Transverse colon (tissue), 4 donors: ENCODE data around the gene NCAPD2.

Experiments
- EP300 ChIP-seq: sonication (generic); formaldehyde crosslinking; IDR thresholded peaks from one replicate; pipeline ENCODE4 v1.6.1; 2017; ENCODE audit warnings: antibody characterized with exemption, low read depth
- POLR2A ChIP-seq: fragments of 450-650 bp; IDR thresholded peaks from one replicate; pipeline ENCODE4 v1.6.1; 2016; ENCODE audit warnings: antibody characterized with exemption, mild to moderate bottlenecking, moderate library complexity
- POLR2AphosphoS5 ChIP-seq, 3 donors: sonication (generic); formaldehyde crosslinking; IDR thresholded peaks; one replicate each; pipeline ENCODE4 v1.6.1; 2016; ENCODE audit warnings: antibody characterized with exemption in 3 of 3
- TF ChIP-seq, protein P1 (sequence below), 5 experiments: fragments of 200-600 bp in 3 of 5; fragments of 450-650 bp in 2 of 5; sonication (generic) in 3 of 5; IDR thresholded peaks; 1 replicate in 2 of 5; 2 replicates in 3 of 5; pipeline ENCODE4 v1.5.1; 2016 to 2017; ENCODE audit warnings: antibody characterized with exemption in 5 of 5, inconsistent platforms in 3 of 5, mild to moderate bottlenecking in 2 of 5, moderate library complexity in 1 of 5

DNA sequence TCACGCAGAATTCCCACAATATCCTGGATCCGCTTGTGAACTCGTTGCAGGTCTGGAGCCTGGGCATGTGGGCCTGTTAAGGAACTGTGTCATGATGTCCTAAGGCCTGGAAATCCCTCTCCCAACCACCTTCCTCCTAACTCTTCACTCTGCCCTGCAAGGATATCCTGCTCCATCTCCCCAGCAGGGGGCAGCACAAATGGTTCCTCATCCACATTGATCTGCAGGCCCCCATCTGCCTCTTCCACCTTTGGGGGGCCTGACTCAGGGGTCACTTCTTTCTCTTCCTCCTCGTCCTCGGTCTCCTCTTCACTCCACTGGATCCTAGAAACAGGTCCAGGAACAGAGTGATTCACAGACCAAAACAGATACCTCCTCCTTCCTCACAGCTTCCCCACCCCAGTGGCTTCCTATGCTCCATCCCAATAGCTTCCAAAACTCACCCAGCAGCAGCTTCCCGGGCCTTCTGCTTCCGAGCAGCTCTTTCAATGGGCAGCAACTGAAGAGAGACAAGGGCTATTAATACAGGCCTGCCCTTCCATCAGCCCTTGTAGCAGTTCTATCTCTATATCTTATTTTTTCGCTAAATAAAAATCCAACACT lies 69.6 kb downstream of the NCAPD2 start:
- TF ChIP-seq, protein P1, sequence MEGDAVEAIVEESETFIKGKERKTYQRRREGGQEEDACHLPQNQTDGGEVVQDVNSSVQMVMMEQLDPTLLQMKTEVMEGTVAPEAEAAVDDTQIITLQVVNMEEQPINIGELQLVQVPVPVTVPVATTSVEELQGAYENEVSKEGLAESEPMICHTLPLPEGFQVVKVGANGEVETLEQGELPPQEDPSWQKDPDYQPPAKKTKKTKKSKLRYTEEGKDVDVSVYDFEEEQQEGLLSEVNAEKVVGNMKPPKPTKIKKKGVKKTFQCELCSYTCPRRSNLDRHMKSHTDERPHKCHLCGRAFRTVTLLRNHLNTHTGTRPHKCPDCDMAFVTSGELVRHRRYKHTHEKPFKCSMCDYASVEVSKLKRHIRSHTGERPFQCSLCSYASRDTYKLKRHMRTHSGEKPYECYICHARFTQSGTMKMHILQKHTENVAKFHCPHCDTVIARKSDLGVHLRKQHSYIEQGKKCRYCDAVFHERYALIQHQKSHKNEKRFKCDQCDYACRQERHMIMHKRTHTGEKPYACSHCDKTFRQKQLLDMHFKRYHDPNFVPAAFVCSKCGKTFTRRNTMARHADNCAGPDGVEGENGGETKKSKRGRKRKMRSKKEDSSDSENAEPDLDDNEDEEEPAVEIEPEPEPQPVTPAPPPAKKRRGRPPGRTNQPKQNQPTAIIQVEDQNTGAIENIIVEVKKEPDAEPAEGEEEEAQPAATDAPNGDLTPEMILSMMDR (IDR thresholded peaks at IDR 0.05), result peak; percentile 68 to 77 (median 74)
- TF ChIP-seq POLR2A (no peak), EP300 (no peak), POLR2AphosphoS5 (IDR thresholded peaks at IDR 0.05) (no peak)
